Right lobe of liver (tissue), 6 donors: ENCODE data around the gene NRBF2. TPM values are rescaled to one million over a fixed set of nuclear protein-coding genes. Genes with fewer than 3 reads are reported as not detected.

Source experiments
- ATAC-seq, 4 donors: fragments of 200-7000 bp; cut with Tn5 transposase; one replicate each; pipeline ENCODE4 v1.9.1; 2020; ENCODE audit warnings: mild to moderate bottlenecking in 4 of 4, moderate library complexity in 4 of 4
- DNase-seq, 3 donors: peaks; one replicate each; pipeline ENCODE4 v3.0.0-alpha.2; 2020
- H3K27ac ChIP-seq, 3 donors: fragments of 200-600 bp; one replicate each; pipeline ENCODE4 v1.8.0; 2022
- H3K27me3 ChIP-seq, 2 donors: fragments of 200-600 bp; one replicate each; pipeline ENCODE4 v1.8.0; 2022
- H3K36me3 ChIP-seq, 4 donors: fragments of 200-600 bp; sonication (generic) in 1 of 4; one replicate each; pipeline versions ENCODE4 v1.5.1 to v1.8.0; 2017 to 2022; ENCODE audit warnings: control low read depth in 1 of 4
- H3K4me1 ChIP-seq, 4 donors: fragments of 200-600 bp; sonication (generic) in 1 of 4; one replicate each; pipeline versions ENCODE4 v1.5.1 to v1.8.0; 2017 to 2022; ENCODE audit warnings: control low read depth in 1 of 4
- H3K4me3 ChIP-seq, 3 donors: fragments of 200-600 bp; one replicate each; pipeline ENCODE4 v1.8.0; 2022
- H3K9me3 ChIP-seq, 4 donors: fragments of 200-600 bp; sonication (generic) in 1 of 4; one replicate each; pipeline versions ENCODE4 v1.5.1 to v1.8.0; 2017 to 2022; ENCODE audit warnings: control low read depth in 1 of 4
- POLR2A ChIP-seq: fragments of 450-650 bp; IDR thresholded peaks from one replicate; pipeline ENCODE4 v1.6.1; 2017; ENCODE audit warnings: antibody characterized with exemption, mild to moderate bottlenecking
- WGBS: methylation state at CpG from one replicate; pipeline ENCODE4 v1.1.6; 2018; ENCODE audit warnings: low coverage, low lambda C conversion rate; ENCODE audit not compliant: insufficient coverage; ENCODE audit errors: missing lambda C conversion rate; 5-methylcytosine and 5-hydroxymethylcytosine counted together
- intact Hi-C, 2 donors: fragments of 100-400 bp; cut with DNase I; formaldehyde crosslinking; loops; one replicate each; pipeline versions ENCODE4 v1.11.2 to v1.14.1; 2022
- total RNA-seq, 6 experiments: library from RNA; depleted of rRNA in 2 of 6; stranded (reverse); fragments of >200 nt in 2 of 6; fragmentation: NEBNext Ultra II Directional in 3 of 6; extraction: Animal tissue kit (Norgen Biotek cat#: 25700) in 3 of 6; gene quantifications; one replicate each; pipeline versions ENCODE4 v1.1.0 to v1.2.4, GENCODE V29; 2016 to 2023
- TF ChIP-seq, protein P1 (sequence below), 4 donors: fragments of 200-600 bp in 3 of 4; fragments of 450-650 bp in 1 of 4; IDR thresholded peaks; one replicate each; pipeline versions ENCODE4 v1.5.1 to v1.8.0; 2016 to 2022; ENCODE audit warnings: antibody characterized with exemption in 4 of 4, mild to moderate bottlenecking in 2 of 4
- donor health status: DM: no; HTN: yes; CAD: no.
- donor health status: DM: no; HTN: no; CAD: no.
- donor health status: DM: no; HTN: no; CAD: no.
- donor health status: DM: no; HTN: yes; CAD: no.
- donor health status: DM: no; HTN: yes; CAD: no.

The NRBF2 gene
- total RNA-seq, 6 experiments from 2014 or later: 15.9 to 32.3 (median 22.8) TPM

DNA sequence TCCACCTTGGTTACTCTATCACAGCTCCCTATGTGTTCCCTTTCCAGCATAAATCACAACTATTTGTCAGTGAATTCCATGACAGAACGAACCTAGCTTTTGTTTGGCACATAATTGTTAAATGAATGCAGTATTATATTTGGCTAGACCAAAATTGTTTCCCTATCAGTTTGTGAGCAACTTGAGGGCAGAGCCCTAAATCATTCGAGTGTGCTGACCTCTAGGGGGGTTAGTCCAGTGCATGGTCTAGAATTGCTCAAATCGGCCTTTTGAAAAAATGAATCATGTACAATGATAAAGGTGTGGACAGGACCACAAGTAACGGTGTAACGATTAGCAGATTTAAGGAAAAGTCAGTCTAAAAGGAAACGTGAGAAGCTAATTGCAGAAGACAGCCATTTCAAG lies 475 bp upstream of the NRBF2 start:
- Histone ChIP-seq H3K27me3 (no peaks in the 10 kb centered on the region), H3K4me3 (peak overlapping the region; percentile 85 to 92 (median 90)), H3K9me3 (no peaks in the 10 kb centered on the region), H3K4me1 (peaks cover 0 to 36% (median 12%) of the 10 kb centered on the region in 4 donors), H3K36me3 (no peaks in the 10 kb centered on the region), H3K27ac (peak overlapping the region; percentile 98 to 99 (median 98))
- ATAC-seq (no peak), DNase-seq (no peak)
- TF ChIP-seq, protein P1, sequence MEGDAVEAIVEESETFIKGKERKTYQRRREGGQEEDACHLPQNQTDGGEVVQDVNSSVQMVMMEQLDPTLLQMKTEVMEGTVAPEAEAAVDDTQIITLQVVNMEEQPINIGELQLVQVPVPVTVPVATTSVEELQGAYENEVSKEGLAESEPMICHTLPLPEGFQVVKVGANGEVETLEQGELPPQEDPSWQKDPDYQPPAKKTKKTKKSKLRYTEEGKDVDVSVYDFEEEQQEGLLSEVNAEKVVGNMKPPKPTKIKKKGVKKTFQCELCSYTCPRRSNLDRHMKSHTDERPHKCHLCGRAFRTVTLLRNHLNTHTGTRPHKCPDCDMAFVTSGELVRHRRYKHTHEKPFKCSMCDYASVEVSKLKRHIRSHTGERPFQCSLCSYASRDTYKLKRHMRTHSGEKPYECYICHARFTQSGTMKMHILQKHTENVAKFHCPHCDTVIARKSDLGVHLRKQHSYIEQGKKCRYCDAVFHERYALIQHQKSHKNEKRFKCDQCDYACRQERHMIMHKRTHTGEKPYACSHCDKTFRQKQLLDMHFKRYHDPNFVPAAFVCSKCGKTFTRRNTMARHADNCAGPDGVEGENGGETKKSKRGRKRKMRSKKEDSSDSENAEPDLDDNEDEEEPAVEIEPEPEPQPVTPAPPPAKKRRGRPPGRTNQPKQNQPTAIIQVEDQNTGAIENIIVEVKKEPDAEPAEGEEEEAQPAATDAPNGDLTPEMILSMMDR (IDR thresholded peaks at IDR 0.05): no peak
- no peak for TF ChIP-seq POLR2A
- intact Hi-C loops: no loop called here
- 61% methylated on average over 6 of the region's 6 CpGs for WGBS

DNA sequence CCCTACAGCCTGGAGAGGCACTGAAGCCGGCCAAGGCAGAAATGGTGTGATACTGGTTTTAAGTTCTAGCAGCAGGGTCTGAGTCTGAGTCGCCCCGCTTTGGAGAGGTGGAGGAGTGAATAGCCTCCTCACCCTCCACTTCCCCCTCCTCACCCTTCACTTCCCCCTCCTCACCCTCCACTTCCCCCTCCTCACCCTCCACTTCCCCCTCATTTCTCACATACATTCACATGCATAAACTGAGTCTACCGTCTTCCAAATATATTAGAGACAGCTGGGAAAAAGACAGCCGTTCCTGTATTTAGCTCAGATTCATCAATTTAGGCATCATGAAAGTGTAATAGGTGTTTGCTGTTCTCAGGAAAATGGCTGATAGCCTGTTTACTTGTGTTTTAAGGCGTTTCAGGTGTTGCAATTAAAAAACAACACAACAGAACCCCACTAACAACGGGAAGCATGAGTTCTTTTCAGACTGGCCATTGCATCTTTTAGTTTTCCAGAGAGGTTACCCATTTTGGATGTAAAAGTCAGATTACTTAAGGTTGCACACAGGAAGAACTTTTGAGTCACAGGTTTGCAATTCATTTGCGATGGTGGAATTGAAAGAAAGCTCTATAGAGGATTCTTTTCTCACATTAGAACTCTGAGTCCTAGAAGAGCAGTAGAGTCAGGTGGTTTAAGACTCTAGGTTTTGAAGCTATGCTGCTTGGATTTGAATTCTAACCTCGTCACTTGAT lies 861 bp downstream of the NRBF2 start:
- TF ChIP-seq, protein P1 (IDR thresholded peaks at IDR 0.05): no peak
- no peak for TF ChIP-seq POLR2A
- no peak for DNase-seq
- intact Hi-C loops: no loop called here
- Histone ChIP-seq H3K36me3 (no peaks in the 10 kb centered on the region), H3K9me3 (no peaks in the 10 kb centered on the region), H3K27ac (peak overlapping the region; percentile 98 to 99 (median 98)), H3K4me3 (peak overlapping the region; percentile 85 to 92 (median 90)), H3K27me3 (no peaks in the 10 kb centered on the region), H3K4me1 (peaks cover 0 to 39% (median 12%) of the 10 kb centered on the region in 4 donors)
- peak in 1 of 4 donors; percentile 23 for ATAC-seq
- under 1% methylated on average over 9 of the region's 9 CpGs for WGBS

DNA sequence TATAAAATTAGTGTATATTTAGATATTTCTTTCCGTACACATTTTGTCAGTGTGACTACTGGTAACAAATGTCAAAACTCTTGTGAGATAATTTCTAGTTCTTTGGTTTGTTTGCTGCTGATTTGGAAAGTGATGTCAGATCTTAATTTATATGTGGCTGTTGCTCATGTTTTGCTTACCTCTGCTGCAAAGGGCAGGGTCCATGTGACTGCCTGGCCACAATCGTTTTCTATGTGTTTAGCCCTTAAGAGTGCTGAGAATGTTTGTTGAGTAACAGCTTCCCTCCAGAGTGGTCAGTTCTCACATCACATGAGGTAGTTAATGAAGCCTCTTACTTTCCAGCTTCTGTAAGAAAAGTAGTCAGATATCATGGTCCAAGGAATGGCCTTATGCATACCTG lies 4.2 kb downstream of the NRBF2 start:
- H3K4me1 ChIP-seq: peaks cover 0 to 39% (median 12%) of the 10 kb centered on the region in 4 donors

DNA sequence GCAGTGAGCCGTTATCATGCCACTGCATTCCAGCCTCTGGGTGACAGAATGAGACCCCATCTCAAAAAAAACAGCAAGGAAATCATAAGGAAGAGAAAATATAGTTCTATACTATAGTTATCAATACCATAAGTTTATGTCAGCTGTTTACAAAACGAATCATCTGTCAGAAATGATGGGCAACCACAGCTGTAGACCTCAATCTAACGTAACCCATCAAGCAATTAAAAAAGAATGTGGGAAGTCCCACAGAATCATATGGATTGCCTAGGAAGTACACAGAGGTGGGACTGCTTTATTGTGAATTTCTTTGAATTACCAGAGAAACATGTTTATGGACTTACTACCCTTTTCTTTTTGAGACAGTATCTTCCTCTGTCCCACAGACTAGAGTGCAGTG lies 6.9 kb downstream of the NRBF2 start:
- 72% methylated on average over 3 of the region's 3 CpGs for WGBS
- intact Hi-C loops: no loop called here
- ATAC-seq (no peak), DNase-seq (no peak)
- H3K27ac ChIP-seq: no peak overlapping the region
- H3K4me1 ChIP-seq: peaks cover 0 to 29% (median 10%) of the 10 kb centered on the region in 4 donors
- TF ChIP-seq POLR2A: no peak
- TF ChIP-seq, protein P1 (IDR thresholded peaks at IDR 0.05): no peak
- no peaks in the 10 kb centered on the region for H3K9me3 ChIP-seq
- H3K36me3 ChIP-seq: no peaks in the 10 kb centered on the region
- no peak overlapping the region for H3K4me3 ChIP-seq
- H3K27me3 ChIP-seq: no peaks in the 10 kb centered on the region

More for the DNA sequence above, 4.2 kb downstream of the NRBF2 start:
- no peak for TF ChIP-seq POLR2A
- TF ChIP-seq, protein P1 (IDR thresholded peaks at IDR 0.05): no peak
- Histone ChIP-seq H3K36me3 (no peaks in the 10 kb centered on the region), H3K9me3 (no peaks in the 10 kb centered on the region), H3K27ac (peak overlapping the region; percentile 2 to 70 (median 48)), H3K4me3 (no peak overlapping the region), H3K27me3 (no peaks in the 10 kb centered on the region)
- intact Hi-C loops: no loop called here
- ATAC-seq (peak; percentile 16 to 53 (median 22)), DNase-seq (peak in 1 of 3 donors; percentile 41)
- 22% methylated on average over 2 of the region's 2 CpGs for WGBS
